Glomerular visceral epithelial cell (primary cell): ENCODE data around the gene DAPK1.
A peak's percentile ranks its signal among the peaks of the same experiment; 100 is the strongest.

Experiments used
- DNase-seq: peaks from one replicate; pipeline ENCODE4 v3.0.0-alpha.2; 2016; ENCODE audit errors: extremely low spot score

DAPK1 gene

DNA sequence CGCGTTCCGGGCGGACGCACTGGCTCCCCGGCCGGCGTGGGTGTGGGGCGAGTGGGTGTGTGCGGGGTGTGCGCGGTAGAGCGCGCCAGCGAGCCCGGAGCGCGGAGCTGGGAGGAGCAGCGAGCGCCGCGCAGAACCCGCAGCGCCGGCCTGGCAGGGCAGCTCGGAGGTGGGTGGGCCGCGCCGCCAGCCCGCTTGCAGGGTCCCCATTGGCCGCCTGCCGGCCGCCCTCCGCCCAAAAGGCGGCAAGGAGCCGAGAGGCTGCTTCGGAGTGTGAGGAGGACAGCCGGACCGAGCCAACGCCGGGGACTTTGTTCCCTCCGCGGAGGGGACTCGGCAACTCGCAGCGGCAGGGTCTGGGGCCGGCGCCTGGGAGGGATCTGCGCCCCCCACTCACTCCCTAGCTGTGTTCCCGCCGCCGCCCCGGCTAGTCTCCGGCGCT, at the start of gene DAPK1:
TSS of gene DAPK1 (plus strand) at position 264 of the 442 bp plus-strand sequence. CDS start 1,211 bp downstream, outside the sequence.
- peak; percentile 84 for DNase-seq

DNA sequence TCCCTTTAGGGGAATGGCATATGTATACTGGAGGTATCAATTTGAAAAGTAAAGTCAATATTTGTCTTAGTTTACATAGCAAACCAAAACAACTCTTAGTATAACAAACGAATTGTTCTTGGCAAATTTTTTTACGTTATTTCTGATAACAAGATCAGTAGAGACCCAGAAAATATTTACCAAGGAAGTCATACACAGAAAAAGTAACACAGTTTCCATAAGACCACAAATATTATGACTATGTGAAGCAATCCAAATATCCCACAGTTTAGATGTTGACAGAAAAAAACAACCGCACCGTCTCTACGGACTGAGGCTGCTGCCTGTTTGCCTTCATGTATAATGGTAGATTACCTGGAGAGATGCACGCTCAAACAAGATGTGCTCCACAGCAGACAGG, 46.5 kb upstream of the DAPK1 start:
- no peak for DNase-seq

DNA sequence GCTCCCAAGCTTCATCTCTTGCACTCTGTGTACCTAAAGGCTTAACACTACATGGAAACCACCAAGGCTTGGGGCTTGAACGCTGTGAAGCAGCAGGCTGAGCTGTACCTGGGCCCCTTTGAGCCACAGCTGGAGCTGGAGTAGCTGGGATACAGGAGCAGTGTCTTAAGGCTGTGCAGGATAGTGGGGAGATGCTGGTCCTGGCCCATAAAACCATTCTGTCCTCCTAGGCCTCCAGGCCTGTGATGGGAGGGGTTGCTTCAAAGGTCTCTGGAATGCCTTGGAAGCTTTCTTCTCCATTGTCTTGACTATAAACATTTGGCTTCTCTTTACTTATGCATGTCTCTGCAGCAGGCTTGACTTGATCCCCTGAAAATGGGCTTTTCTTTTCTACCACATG, 42.3 kb upstream of the DAPK1 start:
- DNase-seq: no peak

DNA sequence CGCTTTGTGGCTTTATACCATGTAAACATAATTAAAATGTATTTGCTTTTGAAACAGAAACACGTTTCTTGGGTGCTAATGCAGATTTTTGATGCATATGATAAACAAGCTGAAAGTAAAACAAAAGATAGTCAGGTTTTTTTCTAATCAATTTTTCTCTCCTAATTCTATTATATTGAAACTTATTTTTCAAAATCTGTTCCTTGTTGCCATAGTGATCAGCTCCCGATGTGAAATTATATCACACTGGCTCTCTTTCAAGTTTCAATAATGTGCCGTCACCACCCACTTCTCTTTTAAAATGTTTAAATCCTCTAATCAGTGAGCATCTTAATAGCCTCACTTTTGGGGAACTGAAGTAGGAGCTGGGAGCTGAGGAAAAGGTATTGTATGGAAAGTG, 36.4 kb upstream of the DAPK1 start:
- no peak for DNase-seq

GRCh38 chr9:87464110-87464991, 33.3 kb upstream of the DAPK1 start:
- DNase-seq: no peak

DNA sequence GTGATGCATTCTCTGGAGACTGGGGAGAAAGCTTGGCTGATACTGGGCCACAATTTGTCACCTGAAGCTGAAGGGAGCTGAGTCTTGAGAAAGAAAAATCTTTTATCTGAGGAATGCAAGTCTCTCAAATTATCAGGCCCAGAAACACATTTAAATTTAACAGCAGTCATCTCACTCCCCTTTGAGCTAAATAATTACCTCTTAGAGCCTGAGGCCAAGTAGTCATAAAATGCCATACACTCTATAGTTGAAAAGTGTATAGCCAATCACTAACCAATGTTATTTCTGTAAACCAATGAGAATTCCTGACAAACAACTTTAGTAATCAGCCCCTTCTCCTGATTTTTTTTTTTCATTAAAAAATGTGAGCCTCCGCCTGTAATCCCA, 32.7 kb upstream of the DAPK1 start:
- DNase-seq: no peak

- no peak for DNase-seq
These were observed 31.9 kb upstream of the DAPK1 start for GRCh38 chr9:87465816-87466215.

DNA sequence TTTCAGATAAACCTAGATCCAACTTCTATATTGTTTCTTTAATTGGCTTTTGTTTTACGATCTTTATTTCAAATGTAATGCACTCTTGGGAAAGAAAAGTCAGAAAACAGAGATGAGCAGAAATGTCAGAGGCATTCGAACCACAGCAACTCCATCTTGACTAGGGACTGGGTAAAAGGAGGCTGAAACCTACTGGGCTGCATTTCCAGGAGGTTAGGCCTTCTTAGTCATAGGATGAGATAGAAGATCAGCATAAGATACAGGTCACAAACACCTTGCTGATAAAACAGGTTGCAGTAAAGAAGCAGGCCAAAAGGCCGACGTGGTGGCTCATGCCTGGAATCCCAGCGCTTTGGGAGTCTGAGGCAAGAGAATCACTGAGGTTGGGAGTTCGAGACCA, 30.5 kb upstream of the DAPK1 start:
- DNase-seq: no peak

DNA sequence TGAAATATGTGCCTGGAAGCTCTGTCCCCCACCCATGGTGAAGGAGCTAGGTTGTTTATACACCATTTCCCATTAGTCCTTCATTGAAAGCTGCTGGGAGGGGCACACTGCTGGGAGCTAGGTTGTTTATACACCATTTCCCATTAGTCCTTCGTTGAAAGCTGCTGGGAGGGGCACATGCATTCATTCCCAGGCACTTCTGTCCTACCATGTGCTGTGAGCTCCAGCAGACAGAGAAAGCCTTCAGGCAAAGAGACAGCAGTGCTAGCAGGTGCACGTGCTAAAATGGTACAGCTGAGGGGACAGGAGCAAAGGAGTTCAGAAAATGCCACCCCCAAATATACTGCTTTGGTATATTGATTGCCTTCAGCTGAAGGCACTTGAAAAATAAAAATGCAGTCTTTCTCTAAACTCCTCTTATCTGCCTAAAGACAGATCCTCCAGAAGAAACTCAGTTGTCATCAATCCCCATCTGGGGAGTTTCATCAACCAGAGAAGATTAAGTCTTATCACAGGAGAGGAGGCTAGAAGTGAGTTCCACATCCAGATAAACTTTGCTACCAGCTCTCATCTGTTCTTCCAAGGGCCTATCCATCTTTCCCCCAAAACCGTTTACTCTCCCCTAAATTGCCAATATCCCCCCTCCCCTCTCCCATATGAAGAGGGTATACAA, 27.7 kb upstream of the DAPK1 start:
- no peak for DNase-seq

DNA sequence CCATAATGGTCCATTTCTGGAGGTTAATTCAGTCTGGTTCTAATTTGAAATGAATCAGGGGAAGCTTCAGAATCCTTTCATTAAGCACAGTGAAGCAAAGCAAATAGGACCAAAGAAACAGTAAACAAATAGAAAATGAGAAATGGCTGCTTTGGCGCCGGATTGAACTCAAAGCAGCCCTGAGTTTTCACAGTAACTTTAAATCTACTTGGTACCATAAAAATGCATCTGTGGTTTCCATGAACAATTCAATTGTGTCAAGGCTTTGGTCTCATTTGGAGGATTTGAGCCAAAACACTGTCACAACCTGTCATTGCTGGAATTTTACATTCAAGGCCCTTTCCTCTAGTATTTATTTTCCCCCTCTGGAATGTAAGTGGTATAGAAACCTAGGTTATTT, 25.9 kb upstream of the DAPK1 start:
- DNase-seq: no peak

- no peak for DNase-seq
These were observed 22.2 kb upstream of the DAPK1 start for GRCh38 chr9:87475463-87475862.

- DNase-seq: no peak
These were observed 19.3 kb upstream of the DAPK1 start for GRCh38 chr9:87478226-87478992.

DNA sequence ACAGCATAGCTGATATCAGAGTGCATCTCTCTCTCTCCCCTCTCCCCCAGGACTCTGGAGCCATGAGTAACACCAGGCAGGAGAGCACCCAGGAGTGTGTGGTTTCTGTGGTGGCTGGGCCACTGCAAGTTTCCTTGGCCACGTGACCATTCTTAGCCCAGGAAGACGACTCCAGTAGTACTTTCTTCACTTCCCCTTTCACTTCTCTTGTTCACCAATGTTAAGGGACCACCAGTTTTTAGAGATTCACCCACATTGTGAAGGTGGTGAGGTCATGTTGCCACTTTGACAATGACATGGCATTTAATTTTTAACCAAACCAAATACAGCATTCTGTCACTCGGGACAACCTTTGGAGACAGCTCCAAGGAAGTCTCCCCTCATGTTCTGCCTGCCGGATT, 17.9 kb upstream of the DAPK1 start:
- peak; percentile 91 for DNase-seq

- DNase-seq: no peak
These were observed 15.5 kb upstream of the DAPK1 start for GRCh38 chr9:87481890-87482855.

DNA sequence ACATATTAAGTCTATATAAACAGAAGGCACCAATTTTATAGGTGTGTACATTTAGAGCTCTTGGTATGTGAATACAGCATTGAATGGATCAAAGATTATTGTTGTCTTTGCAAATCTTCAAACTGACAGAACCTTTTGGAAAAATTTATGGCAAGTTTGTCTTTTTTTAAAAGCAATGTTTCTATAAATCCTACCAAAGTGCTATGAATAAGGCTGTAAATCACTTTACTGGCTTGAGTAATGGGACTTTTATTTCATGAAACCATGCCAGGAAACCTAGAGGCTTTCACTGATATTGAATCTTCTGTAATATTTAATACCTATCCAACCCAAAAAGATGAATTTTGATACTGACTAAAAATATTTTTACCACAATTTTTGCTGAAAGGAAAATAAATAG, 7.4 kb upstream of the DAPK1 start:
- DNase-seq: no peak

- no peak for DNase-seq
These were observed 6.8 kb upstream of the DAPK1 start for GRCh38 chr9:87490907-87491306.

DNA sequence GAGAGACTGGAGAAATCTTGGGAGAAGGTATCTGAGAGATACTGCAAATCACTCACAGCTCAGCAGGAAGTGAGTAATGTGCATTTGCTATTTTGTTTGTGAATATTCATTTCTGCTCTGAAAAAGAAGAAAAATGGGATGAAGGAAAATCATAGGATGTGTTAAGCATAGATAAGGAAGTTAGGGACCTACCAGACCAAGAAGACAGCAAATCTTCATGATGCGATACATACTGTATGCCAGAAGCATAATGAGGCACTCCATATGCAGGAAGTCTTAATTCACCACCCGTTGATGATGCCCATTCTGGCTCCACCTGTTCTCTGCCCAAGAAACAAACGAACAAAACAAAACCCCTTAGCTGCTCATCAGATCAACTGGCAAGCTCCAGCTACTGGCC, 6.1 kb upstream of the DAPK1 start:
- no peak for DNase-seq

- no peak for DNase-seq
These were observed 5.0 kb upstream of the DAPK1 start for GRCh38 chr9:87492642-87493041.

DNA sequence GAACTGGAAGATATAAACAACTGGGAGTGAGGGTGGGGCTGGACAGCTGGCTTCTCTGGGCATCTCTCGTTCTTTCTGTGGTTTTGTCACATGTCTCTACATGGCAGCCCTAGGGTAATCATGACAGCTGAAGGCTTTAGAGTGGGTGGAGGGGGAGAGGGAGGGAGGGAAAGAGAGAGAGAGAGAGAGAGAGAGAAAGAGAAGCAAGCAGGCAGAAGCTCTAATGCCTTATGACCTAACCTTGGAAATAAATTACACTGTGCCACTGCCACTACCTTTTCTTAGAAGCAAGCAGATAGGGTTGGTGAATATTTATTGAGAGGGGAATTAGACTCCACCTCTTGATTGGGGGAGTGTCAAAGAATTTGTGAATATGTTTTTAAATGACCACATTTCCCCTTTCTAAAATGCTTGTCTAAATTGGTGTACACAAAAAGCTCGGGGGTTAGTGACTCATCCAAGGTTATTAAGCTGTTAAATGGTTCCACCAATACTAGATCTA, 2.6 kb upstream of the DAPK1 start:
- peak; percentile 58 for DNase-seq

- no peak for DNase-seq
These were observed 525 bp upstream of the DAPK1 start for GRCh38 chr9:87497080-87497603.
